Bronchial epithelial cell (primary cell): Measurements from ENCODE around the gene TCEA2. TPM values are rescaled to one million over a fixed set of nuclear protein-coding genes. Genes with fewer than 3 reads are reported as not detected.

ENCODE experiments used
- DNase-seq: peaks from one replicate; pipeline ENCODE4 v3.0.0-alpha.2; 2010; ENCODE audit warnings: low read depth
- FAIRE-seq: peaks from 2 replicates; lab custom pipeline; 2011; peaks lifted over from hg19 to GRCh38; lab: Jason Lieb, UNC
- H3K27me3 ChIP-seq: 2 replicates; pipeline ENCODE4 v1.5.1; 2011; ENCODE audit warnings: low read length; ENCODE audit not compliant: control insufficient read depth, insufficient read depth
- H3K36me3 ChIP-seq: 2 replicates; pipeline ENCODE4 v1.5.1; 2011; ENCODE audit warnings: low read length; ENCODE audit not compliant: control insufficient read depth, insufficient read depth
- H3K4me3 ChIP-seq: 2 replicates; pipeline ENCODE4 v1.5.1; 2011; ENCODE audit warnings: mild to moderate bottlenecking, low read depth, low read length, control low read depth
- total RNA-seq: library from RNA; depleted of rRNA; stranded (reverse); fragments of >200 nt; gene quantifications from 2 replicates; pipeline ENCODE4 v1.2.1, GENCODE V29; 2014
- TF ChIP-seq, protein P1 (sequence below): IDR thresholded peaks from 2 replicates; pipeline ENCODE4 v1.5.1; 2011; ENCODE audit warnings: mild to moderate bottlenecking, moderate library complexity, low read length, control low read depth, inconsistent platforms; ENCODE audit not compliant: insufficient read depth, severe bottlenecking

The TCEA2 gene
- total RNA-seq, 1 donor from 2014 or later = 5.5 TPM

DNA sequence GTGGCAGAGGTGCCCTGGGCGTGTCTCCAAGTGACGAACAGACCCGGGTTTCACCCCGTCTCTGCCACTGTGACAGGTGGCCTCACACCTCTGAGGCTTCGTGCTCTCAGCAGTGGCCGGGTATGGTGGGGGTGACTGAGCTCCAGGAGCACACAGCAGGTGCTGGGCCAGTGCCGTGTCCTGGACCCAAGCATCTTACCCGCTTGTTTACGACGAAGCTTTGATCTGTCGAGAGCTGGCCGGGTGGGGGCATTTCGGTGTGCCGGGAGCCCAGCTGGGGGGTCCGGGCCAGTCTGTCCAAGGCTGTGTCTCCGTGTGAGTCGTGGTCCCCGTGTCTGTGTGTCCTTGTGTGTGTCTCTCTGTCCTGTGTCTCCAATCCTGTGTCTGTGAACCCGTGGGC is 28.3 kb downstream of the TCEA2 start:
- TF ChIP-seq, protein P1, sequence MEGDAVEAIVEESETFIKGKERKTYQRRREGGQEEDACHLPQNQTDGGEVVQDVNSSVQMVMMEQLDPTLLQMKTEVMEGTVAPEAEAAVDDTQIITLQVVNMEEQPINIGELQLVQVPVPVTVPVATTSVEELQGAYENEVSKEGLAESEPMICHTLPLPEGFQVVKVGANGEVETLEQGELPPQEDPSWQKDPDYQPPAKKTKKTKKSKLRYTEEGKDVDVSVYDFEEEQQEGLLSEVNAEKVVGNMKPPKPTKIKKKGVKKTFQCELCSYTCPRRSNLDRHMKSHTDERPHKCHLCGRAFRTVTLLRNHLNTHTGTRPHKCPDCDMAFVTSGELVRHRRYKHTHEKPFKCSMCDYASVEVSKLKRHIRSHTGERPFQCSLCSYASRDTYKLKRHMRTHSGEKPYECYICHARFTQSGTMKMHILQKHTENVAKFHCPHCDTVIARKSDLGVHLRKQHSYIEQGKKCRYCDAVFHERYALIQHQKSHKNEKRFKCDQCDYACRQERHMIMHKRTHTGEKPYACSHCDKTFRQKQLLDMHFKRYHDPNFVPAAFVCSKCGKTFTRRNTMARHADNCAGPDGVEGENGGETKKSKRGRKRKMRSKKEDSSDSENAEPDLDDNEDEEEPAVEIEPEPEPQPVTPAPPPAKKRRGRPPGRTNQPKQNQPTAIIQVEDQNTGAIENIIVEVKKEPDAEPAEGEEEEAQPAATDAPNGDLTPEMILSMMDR = no peak
- Histone ChIP-seq H3K27me3 (peaks cover 9% of the 10 kb centered on the region), H3K4me3 (no peak overlapping the region), H3K36me3 (no peaks in the 10 kb centered on the region)
- DNase-seq (no peak), FAIRE-seq (no peak)

DNA sequence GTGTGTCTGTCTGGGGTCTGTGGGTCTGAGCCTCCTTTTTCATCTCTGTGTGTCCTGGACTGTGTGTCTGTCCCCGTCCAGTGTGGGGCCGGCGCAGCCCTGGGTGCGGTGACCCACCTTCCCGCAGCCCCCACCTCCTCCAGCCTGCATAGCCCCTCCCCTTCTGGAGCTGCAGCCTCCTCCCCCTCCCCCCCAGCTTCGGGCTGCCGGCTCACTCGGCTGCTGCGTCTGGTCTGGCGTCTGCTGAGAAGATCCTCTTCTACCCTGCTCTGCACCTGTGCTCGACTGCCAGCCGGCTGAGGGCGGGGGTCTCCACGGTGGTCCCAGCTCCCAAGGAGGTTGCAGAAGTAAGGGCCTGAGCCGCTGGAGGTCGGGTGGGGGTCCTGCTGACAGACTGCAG is 28.8 kb downstream of the TCEA2 start:
- FAIRE-seq = no peak
- no peaks in the 10 kb centered on the region for H3K36me3 ChIP-seq
- DNase-seq = no peak
- H3K4me3 ChIP-seq = no peak overlapping the region
- TF ChIP-seq, protein P1 = no peak
- peaks cover 9% of the 10 kb centered on the region for H3K27me3 ChIP-seq

DNA sequence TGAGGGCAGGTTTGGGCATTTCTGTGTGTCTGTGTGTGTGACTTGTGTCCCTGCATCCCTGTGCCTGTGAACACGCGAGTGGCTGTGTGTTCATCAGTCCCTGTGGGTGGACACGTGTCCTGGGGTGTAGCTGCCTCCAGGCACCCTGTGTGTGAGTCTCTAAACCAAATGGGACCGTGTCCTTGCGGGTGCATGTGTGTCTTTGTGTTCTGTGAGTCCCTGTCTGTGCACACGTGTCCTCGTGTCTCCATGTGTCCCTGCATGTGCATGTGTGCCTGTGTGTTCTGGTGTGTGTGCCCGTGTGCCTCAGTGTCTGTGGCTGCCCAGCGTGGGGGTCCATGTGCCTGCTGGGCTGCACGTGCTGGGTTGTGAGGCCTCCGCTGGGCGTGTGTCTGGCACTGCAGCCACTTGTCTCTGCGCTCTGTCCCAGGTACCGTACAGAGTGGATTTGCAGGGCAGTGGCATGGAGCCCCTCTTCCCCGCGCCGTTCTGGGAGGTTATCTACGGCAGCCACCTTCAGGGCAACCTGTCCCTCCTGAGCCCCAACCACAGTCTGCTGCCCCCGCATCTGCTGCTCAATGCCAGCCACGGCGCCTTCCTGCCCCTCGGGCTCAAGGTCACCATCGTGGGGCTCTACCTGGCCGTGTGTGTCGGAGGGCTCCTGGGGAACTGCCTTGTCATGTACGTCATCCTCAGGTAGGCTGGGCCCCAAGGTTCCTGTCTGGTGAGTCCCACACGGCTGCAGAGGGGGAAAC is 29.4 kb downstream of the TCEA2 start:
- peaks cover 9% of the 10 kb centered on the region for H3K27me3 ChIP-seq
- DNase-seq = no peak

DNA sequence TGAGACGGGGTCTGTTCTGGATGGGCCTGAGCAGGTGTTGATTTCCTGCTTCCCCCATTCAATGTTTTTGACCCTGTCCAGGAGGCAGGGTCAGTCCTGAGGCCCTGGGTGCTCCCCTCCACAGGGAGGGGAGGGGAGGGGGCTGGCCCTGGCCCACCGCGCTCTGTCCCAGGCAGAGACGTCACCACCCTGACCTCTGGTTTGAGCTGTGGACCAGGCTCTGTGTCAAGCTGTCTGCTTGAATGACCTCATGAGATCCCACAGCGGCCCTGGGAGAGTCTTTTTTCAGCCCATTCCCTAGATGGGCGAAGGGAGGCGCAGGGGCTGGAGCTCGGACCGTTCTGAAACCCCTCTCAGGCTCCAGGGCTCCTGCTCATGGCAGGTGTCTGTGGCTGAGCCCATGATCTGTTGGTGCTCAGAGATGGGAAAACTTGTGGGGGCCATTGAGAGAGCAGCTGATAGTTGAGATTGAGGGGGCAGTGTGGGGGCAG is 30.1 kb downstream of the TCEA2 start:
- no peak for FAIRE-seq
- H3K4me3 ChIP-seq = no peak overlapping the region
- H3K27me3 ChIP-seq = peaks cover 9% of the 10 kb centered on the region

More for the DNA sequence above, 29.4 kb downstream of the TCEA2 start:
- H3K4me3 ChIP-seq = no peak overlapping the region
- no peaks in the 10 kb centered on the region for H3K36me3 ChIP-seq
- no peak for FAIRE-seq
- TF ChIP-seq, protein P1 = no peak

DNA sequence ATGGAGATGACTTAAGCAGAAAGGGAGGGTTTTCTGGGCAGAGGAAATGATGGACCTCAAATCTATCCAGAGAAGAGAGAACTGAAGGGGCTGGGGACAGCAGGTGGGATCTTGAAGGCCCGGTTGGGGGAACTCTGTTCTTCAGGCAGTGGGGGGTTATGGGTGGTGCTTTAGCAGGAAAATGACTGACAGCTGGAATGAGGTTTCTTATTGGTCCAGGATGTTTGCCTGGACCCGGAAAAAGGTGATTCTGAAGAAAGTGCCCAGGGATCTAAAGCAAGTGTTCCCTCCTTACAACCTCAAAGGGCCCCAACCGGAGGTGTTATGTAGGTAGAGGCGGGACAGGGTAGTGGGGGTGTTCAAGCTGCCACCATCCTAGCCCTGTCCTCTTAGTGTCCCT is 32.5 kb downstream of the TCEA2 start:
- FAIRE-seq = no peak
- Histone ChIP-seq H3K36me3 (no peaks in the 10 kb centered on the region), H3K4me3 (no peak overlapping the region), H3K27me3 (peaks cover 2% of the 10 kb centered on the region)
- TF ChIP-seq, protein P1 = no peak
- DNase-seq = no peak

More for the DNA sequence above, 30.1 kb downstream of the TCEA2 start:
- TF ChIP-seq, protein P1 = no peak
- no peak for DNase-seq
- H3K36me3 ChIP-seq = no peaks in the 10 kb centered on the region
